ENCODE data around the gene THAP11. TPM values are rescaled to one million over a fixed set of nuclear protein-coding genes. Genes with fewer than 3 reads are reported as not detected.
A peak's percentile ranks its signal among the peaks of the same experiment; 100 is the strongest.

The THAP11 gene
- total RNA-seq, 1 donor from 2014 or later: 46.7 TPM

DNA sequence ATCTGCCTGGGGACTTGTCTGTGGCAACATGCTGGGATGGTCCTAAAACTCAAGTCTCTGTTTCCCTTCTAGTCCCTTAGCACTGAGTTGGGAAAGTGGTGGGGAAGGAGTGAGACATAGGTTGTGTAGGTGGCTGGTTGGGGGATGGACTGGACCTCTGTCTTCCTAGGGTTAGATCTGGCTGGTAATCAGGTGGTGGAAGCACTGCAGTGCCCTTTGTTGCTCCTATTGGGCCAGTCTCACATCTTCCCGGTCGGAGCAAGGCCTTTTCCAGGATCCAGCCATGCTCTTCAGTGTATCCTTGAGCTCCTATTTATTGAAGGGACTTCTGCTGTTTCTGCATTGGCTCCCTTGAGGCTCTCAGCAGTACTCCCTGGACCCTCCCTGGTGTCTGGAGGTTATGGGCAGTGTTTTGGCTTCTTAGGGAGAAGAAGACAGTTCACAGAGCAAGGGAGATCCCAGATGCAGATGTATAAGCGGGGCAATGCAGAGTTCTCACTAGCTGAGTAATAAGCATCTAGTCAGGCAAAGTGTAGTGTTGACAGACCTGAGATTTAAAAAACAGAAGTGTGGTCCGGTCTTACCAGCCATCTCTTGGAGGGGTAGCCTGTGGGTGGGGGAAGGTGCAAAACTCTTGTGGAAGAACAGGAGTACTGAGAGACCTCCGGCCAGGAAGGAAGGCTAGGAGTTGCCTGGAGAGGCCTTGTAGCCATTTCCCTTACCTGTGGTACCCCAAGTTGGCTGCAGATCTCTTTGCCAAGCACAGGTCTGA is 3.4 kb downstream of the THAP11 start:
- TF ChIP-seq CTCF (conservative IDR thresholded peaks at IDR 0.05): no peak
- H3K4me1 Mint-ChIP-seq: peaks cover 54% of the 10 kb centered on the region
- DNase-seq (ENCODE audit: low read depth, low spot score): no peak
- H3K4me3 Mint-ChIP-seq: peak overlapping the region; percentile 88
- H3K27ac Mint-ChIP-seq (ENCODE audit: unreplicated experiment): peak overlapping the region; percentile 94
- no peaks in the 10 kb centered on the region for H3K36me3 Mint-ChIP-seq (ENCODE audit: low read depth)
- no peaks in the 10 kb centered on the region for H3K9me3 Mint-ChIP-seq
- H3K27me3 Mint-ChIP-seq (ENCODE audit: low read depth): no peaks in the 10 kb centered on the region

DNA sequence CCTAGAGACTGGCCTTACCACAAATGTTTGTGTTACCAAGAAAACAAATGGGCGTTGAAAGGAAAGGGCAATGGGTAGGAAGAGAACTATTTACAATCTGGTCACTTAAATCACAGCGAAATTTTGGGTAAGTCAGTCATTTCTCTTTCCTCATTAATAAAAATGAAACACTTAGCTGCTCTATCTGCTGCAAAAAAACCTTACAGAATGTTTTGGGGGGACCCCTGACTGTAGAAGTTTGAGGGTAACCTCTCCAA is 3.9 kb downstream of the THAP11 start:
- H3K27ac Mint-ChIP-seq (ENCODE audit: unreplicated experiment): peak overlapping the region; percentile 94
- DNase-seq (ENCODE audit: low read depth, low spot score): no peak
- peak overlapping the region; percentile 88 for H3K4me3 Mint-ChIP-seq
- H3K9me3 Mint-ChIP-seq: no peaks in the 10 kb centered on the region
- H3K27me3 Mint-ChIP-seq (ENCODE audit: low read depth): no peaks in the 10 kb centered on the region
- H3K36me3 Mint-ChIP-seq (ENCODE audit: low read depth): no peaks in the 10 kb centered on the region
- peaks cover 54% of the 10 kb centered on the region for H3K4me1 Mint-ChIP-seq
- TF ChIP-seq CTCF (conservative IDR thresholded peaks at IDR 0.05): no peak

DNA sequence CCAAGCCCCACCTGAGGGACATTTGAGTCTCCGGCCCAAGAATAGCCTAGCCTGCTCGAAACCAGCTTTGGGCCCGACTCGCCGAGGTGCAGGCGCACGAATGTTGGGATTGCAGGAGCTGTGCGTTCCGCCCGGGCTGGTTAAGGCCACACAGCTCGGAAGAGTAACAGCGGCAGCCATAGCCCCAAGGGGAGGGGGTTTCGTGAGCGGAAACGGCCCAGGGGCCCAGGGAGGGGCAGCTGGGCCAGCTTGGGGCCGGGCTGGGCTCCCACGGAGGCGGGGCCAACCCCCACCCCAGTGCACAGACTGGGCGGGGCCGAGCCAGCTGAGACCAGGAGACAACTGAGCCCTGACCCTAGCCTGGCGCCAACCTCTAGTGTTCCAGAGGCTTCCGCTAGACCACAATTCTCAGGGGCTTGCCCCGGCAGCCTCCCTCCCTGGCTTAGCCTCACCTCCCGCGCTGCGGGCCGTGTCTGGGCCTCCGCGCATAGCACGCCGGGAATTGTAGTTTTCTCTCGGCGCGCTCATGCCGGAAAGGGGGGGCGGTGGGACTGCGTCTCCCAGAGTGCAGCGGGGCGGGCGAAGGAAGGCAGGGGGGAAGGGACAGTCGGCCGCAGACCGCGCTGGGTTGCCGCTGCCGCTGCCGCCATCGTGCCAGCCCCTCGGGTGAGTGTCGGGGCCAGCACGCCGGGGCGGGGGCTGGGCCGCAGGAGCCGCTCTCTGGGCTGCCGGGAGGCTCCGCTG is 4.4 kb downstream of the THAP11 start, which contains the start of gene NUTF2:
NUTF2 (plus strand) TSS at position 614 of the 744 bp plus-strand sequence. CDS start 18,198 bp downstream, outside the sequence.
- no peak for TF ChIP-seq CTCF (conservative IDR thresholded peaks at IDR 0.05)
- H3K27me3 Mint-ChIP-seq (ENCODE audit: low read depth): no peaks in the 10 kb centered on the region
- peak within 1 kb of the TSS; percentile 97 for H3K27ac Mint-ChIP-seq (ENCODE audit: unreplicated experiment)
- H3K36me3 Mint-ChIP-seq (ENCODE audit: low read depth): no peaks in the 10 kb centered on the region
- H3K4me3 Mint-ChIP-seq: peak within 1 kb of the TSS; percentile 98
- H3K4me1 Mint-ChIP-seq: peaks cover 51% of the 10 kb centered on the region
- no peaks in the 10 kb centered on the region for H3K9me3 Mint-ChIP-seq
- peak; percentile 96 for DNase-seq (ENCODE audit: low read depth, low spot score)

DNA sequence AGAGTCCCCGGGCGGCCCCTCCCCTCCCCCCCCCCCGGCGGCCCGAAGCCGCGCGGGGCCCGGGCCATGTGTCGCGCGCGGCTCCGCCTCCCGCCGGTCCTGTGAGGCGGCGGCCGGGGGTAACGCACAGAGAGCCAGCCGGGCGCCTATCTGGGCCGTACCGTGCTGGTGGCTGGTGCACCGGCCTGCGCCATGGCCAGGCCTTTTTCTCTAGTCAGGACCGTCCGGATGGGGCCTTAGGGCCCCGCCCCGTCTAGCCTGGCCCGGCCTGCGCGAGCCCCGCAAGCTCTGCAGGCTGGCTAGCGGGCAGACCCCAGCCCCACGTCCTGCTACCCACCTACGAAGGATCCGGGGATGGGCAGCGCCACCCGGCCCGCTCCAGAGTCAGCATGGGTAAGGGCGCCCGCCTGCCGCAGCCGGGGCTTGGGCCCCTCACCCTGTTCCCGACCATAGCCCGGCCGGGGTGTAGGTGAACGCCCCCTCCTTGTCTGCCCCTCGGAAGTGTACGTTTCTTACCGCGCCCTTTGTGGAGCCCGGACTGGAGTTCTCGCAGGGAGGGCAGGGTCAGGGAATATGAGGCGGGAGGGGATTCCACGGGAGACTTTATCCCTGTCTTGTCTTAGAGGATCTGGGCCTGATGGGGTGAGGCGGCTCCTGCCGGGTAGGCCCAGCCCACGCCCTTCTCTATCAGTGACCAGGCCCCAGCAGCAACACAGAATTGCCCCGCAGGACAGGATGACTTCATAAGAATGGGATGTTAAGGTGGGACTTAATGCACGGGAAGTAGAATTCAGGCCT is 5.1 kb downstream of the THAP11 start, which contains the start of gene CENPT:
CENPT (minus strand) TSS at position 630 of the 798 bp plus-strand sequence. CDS start 13,834 bp downstream, outside the sequence.
- peaks cover 46% of the 10 kb centered on the region for H3K4me1 Mint-ChIP-seq
- no peak for DNase-seq (ENCODE audit: low read depth, low spot score)
- H3K36me3 Mint-ChIP-seq (ENCODE audit: low read depth): no peaks in the 10 kb centered on the region
- peak within 1 kb of the TSS; percentile 98 for H3K4me3 Mint-ChIP-seq
- TF ChIP-seq CTCF (conservative IDR thresholded peaks at IDR 0.05): no peak
- no peaks in the 10 kb centered on the region for H3K9me3 Mint-ChIP-seq
- H3K27ac Mint-ChIP-seq (ENCODE audit: unreplicated experiment): peak within 1 kb of the TSS; percentile 97
- H3K27me3 Mint-ChIP-seq (ENCODE audit: low read depth): no peaks in the 10 kb centered on the region

DNA sequence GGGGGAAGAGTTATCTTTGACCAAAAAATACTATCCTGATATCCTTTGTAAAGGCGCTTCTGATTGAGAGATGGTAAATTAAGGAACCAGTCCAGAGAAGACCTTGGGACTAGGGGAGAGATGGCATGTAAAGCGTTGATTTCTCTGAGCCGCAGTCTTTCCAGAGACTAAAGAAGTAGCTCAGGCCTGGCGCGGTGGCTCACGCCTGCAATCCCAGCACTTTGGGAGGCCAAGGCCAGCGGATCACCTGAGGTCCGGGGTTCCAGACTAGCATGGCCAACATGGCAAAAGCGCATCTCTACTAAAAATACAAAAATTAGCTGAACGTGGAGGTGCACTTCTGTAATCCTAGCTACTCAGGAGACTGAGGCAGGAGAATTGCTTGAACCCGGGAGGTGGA is 6.0 kb downstream of the THAP11 start:
- Mint-ChIP-seq H3K4me3 (peak overlapping the region; percentile 98), H3K27me3 (ENCODE audit: low read depth) (no peaks in the 10 kb centered on the region), H3K36me3 (ENCODE audit: low read depth) (no peaks in the 10 kb centered on the region), H3K4me1 (peaks cover 41% of the 10 kb centered on the region), H3K27ac (ENCODE audit: unreplicated experiment) (no peak overlapping the region), H3K9me3 (no peaks in the 10 kb centered on the region)
- no peak for TF ChIP-seq CTCF (conservative IDR thresholded peaks at IDR 0.05)
- no peak for DNase-seq (ENCODE audit: low read depth, low spot score)

All from neural crest cell (in vitro differentiated cells).